Fibroblast of the conjunctiva (primary cell): ENCODE data around the gene MICAL3.
"Not testable (repeated sequence)": the region's sequence is repeated elsewhere in the genome, so short reads cannot be mapped to it uniquely, and the experiment has no call there.

Experiments used
- DNase-seq: peaks from one replicate; pipeline ENCODE4 v3.0.0-alpha.2; 2010; ENCODE audit warnings: low read depth

The MICAL3 gene

GRCh38 chr22:17777005-17777716 lies 247.2 kb downstream of the MICAL3 start:
- no peak for DNase-seq

- DNase-seq: no peak
Observed at GRCh38 chr22:17775781-17776465, 248.4 kb downstream of the MICAL3 start.

GRCh38 chr22:17774926-17775685 lies 249.3 kb downstream of the MICAL3 start:
- DNase-seq: no peak

- no peak for DNase-seq
Observed at GRCh38 chr22:17774206-17774925, 250.0 kb downstream of the MICAL3 start, which contains the start of gene BID. Gene BID (minus strand): TSS chr22:17774469. CDS start chr22:17750116, 24,353 bp downstream.

- DNase-seq: no peak
Observed at GRCh38 chr22:17773606-17774205, 250.7 kb downstream of the MICAL3 start.

- DNase-seq: no peak
Observed at GRCh38 chr22:17772958-17773605, 251.3 kb downstream of the MICAL3 start.

GRCh38 chr22:17772249-17772957 lies 252.0 kb downstream of the MICAL3 start:
- no peak for DNase-seq

- no peak for DNase-seq
Observed at GRCh38 chr22:17770180-17771077, 253.9 kb downstream of the MICAL3 start.

GRCh38 chr22:17769716-17770082 lies 254.7 kb downstream of the MICAL3 start:
- no peak for DNase-seq

- no peak for DNase-seq
Observed at GRCh38 chr22:17769013-17769715, 255.2 kb downstream of the MICAL3 start.

- DNase-seq: no peak
Observed at GRCh38 chr22:17767233-17768065, 256.9 kb downstream of the MICAL3 start.

- DNase-seq: not testable (repeated sequence)
Observed at GRCh38 chr22:17764852-17765251, 259.5 kb downstream of the MICAL3 start.

GRCh38 chr22:17764036-17764435 lies 260.3 kb downstream of the MICAL3 start:
- no peak for DNase-seq

GRCh38 chr22:17763442-17763841 lies 260.9 kb downstream of the MICAL3 start:
- DNase-seq: not testable (repeated sequence)

GRCh38 chr22:17761138-17761488 lies 263.2 kb downstream of the MICAL3 start:
- no peak for DNase-seq

GRCh38 chr22:17754233-17754925 lies 270.0 kb downstream of the MICAL3 start:
- no peak for DNase-seq

GRCh38 chr22:17753401-17753989 lies 270.9 kb downstream of the MICAL3 start:
- no peak for DNase-seq
